HG02610 (cell line): ENCODE results near the gene POU2F2.
"Not testable (repeated sequence)": the region's sequence is repeated elsewhere in the genome, so short reads cannot be mapped to it uniquely, and the experiment has no call there.

ENCODE experiments used
- ATAC-seq: cut with Tn5 transposase; IDR thresholded peaks from one replicate; pipeline ENCODE4 v1.9.1; 2021; ENCODE audit warnings: mild to moderate bottlenecking, moderate library complexity; ENCODE audit not compliant: unreplicated experiment

POU2F2 gene

DNA sequence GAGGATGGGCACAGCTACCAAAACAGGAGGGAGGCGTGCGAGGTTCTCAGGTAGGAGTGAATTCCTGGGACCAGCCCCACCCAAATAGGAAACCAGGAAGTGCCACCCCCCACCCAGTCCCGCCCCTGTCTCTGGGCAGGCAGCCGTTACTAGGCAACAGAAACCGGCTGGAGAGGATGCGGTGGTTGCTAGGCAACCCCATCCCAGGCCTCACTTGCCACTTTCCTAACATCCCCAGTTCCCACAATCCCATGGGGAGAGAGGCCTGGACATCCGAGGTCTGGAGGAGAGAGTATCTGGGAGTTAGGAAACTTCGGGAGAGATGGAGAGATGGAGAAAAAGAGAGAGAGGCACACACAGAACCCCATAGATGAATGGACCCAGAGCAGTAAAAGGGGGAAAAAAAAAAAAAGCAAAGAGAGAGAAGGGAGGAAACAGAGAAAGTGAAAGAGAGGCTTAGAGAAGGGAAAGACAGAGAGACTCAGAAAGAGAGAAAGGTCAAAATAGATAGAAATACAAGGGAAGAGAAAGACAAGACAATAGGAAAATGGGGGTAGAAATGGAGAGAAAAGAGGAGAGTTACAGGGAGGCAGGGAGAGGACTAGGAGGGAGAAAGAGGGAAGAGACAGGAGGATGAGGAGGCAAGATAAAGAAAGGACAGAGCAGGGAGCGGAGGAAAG is 66.0 kb downstream of the POU2F2 start:
- no peak for ATAC-seq

DNA sequence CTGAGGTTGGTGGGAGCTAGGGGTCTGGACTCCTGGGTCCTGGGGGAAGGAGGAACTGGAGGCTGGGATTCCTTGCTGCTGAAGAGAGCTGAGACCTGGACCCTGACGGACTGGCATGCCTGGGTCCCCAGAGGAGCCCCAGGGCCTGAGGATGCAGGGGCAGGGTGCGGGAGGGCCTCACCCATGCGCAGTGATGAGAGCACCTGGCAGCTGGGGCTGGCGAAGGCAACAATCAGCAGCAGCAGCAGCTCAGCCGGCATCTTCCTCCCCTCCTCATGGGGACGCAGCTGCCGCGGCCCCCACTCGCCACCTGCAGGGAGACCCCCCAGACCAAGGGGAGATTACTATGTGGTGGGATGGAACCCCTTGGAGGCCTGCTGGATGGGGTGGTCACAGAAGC is 66.7 kb downstream of the POU2F2 start:
- no peak for ATAC-seq

DNA sequence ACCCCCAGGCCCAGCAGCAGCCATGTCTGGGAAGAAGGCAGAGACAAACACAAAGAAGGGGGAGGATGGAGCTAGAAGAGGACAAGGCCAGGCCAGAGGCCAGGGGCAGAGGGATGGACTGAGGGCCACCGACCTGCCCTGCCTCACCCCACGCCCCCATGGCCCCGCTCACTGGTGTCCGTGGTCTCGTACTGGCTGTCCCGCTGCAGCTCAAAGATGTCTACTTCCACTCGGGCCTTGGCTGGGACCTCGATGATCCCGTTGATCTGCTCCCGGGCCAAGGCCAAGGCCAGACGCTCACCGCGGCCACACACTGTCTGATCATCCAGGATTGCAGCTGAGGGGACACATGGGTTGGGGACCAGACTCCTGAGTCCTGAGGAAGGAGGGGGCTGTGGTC is 67.2 kb downstream of the POU2F2 start:
- ATAC-seq: no peak

DNA sequence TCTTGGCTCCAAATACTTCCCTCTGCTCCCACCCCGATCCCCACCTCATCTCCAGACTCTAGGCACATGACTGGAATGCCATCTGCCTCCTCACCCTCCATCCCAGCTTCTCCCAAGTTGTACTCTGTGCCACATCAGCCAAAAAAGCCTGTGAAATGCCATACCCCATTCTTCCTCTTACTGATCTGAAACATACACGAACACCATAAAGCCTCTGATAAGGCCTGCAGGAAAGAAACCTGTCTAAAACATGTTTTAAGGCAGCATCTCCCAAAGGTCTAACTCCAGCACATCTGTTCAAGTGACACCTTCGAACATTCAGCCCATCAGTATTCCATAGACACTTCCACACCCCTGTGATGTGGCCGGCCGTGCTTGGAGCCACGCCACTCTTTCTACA is 67.8 kb downstream of the POU2F2 start:
- ATAC-seq: no peak

DNA sequence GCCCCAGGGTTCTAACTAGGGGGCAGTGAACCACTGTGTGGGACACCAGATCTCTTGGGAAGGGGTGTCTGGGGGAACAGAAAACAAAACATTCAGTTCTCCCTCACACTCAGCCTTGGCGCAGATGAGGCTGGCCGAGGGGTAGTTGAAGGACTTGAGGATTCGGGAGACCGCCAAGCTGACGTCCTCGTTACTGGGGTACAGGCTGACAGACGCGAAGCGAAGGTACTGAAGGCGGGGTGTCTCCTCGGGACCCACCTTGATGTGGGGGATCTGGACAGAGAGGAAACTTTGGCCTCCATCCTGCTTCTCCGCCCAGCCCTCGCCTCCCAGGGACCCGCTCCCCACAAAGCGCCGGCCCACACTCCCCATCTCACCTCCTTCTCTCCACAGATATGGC is 69.9 kb downstream of the POU2F2 start:
- no peak for ATAC-seq

DNA sequence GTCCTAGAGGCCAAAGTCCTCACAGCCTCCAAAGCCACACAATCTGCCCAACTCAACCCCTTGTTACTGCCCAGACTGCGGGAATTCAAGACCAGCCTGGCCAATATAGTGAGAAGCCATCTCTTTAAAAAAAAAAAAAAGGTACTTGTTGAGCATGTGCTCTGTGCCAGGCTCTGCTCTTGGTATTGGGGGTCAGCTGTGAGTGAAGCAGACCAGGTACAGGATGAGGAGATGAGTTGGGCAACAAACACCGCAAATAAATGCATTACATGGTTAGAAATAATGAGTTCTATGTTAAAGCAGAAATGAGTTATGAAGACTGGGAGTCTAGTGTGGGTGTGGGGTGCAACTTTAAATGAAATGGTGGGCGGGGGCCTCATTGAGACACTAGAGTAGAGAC is 72.1 kb downstream of the POU2F2 start:
- no peak for ATAC-seq

DNA sequence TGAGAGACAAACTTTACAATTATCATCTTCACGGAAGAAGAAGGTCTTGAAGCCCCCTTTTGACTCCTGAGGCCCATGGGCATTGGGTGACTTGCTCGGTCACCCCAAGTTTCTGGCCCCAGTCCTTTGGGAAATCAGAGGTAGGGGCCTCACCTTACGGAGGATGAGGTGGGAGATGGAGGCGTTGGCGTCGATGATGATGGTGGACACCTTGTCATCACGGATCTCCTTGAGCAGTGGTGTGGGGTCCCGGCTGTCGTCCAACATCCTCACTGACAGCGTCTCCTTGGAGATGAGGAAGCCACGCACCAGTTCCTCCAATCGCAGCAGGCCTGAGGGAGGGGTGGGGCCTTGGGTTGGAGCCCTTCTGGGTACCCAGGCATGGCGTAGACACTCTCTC is 73.0 kb downstream of the POU2F2 start:
- ATAC-seq: no peak

DNA sequence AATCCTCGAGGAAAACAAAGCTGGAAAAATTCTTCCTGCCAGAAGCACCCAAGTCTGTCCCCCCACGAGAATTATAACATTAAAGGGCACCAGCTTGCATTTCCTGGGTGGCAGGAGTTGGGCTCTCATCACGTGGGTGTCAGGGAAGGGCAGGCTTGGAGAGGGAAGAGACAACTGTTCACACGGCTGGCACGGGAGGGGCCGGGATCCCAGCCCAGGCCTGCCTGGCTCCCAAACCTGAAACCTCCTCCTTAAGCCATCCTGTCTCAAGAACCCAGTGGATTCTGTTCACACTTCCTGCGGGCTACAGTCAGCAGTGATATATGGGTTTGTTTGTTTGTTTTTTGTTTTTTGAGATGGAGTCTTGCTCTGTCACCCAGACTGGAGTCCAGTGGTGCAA is 74.4 kb downstream of the POU2F2 start:
- no peak for ATAC-seq

DNA sequence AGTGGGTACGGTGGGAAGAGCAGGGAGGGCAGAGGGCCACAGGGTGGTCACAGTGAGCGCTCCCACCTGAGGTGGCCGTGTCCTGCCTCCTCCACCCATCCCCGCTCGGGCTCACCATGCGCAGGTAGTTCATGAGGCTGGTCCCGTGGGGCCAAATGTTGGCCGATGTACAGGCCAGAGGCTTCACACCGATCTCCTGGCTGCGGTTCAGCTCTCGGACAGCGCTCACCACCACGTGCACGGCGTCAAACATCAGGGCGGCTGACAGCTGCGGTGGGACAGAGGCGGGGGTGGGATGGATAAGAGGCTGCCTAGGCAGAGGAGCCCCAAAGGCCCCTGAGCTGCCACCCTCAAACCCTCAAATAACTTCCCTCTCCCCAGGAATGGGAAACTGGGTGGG is 78.0 kb downstream of the POU2F2 start:
- no peak for ATAC-seq

DNA sequence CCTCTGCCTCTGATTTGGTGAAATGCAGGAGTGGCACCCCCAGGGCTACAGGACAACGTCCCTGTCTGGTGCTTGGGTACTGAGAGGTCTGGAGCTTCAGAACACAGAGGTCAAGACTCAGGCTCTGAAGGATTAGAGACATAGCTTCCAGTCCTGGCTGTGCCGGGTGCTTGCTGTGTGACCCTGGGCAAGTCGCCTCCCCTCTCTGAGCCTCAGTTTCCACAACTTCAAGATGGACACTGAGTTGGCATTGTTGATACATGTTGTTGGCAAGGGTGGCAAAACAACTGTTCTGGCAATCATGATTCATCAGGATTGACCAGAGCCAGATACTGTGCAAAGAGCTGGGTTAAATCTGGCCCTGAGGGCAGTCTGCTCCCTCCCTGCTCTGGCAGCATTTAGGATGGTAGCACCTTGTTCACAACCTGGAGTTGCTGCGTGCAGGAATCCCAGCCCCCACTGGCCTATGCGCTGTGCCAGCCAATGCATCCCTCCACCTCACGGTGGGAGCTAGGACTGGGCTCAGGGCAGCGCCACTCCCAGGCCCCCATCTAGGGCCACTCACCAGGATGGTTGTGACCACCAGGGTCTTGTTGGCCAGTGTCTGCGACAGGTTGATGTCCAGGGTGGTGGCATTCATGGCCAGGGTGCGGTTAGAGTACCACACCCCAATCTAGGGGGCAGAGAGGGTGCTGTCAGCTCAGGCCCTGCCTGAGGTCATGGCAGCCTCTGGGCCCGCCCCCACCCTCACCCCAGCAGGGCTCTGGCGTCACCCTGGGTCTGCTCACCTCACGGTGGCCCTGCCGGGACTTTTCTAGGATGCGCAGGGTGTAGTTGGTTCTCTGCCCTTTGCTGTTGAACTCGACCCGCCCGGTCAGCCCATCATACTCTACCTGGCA is 79.0 kb downstream of the POU2F2 start:
- no peak for ATAC-seq

DNA sequence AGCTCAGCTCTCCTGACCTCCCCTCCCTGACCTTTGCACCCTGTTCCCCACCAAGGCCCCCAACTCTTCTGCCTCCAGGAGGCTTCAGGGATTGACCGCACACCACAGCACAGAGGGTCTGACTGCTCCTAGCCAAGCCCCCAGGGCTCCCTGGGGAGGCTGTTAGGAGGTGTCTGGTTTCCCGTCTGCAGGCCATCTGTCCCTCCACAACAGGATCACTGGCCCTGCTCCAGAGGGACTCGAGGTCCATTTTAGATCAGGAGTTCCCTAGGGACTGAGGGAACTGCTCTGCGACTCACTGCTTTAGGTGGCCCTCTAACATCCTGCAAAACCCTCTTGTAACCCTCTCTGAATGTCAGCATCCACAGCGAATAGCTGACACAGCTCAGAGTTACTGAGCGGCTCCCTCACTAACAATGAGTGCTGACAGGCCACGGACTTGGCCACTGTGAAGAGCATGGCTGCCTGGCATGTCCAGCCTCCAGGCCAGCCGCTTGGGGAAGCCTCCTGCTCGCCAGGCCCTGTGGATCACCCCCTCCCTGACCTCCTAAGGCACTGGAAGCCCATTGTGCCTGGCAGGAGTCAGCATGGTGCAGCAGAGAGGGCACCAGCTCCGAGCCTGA is 79.9 kb downstream of the POU2F2 start:
- ATAC-seq: no peak

DNA sequence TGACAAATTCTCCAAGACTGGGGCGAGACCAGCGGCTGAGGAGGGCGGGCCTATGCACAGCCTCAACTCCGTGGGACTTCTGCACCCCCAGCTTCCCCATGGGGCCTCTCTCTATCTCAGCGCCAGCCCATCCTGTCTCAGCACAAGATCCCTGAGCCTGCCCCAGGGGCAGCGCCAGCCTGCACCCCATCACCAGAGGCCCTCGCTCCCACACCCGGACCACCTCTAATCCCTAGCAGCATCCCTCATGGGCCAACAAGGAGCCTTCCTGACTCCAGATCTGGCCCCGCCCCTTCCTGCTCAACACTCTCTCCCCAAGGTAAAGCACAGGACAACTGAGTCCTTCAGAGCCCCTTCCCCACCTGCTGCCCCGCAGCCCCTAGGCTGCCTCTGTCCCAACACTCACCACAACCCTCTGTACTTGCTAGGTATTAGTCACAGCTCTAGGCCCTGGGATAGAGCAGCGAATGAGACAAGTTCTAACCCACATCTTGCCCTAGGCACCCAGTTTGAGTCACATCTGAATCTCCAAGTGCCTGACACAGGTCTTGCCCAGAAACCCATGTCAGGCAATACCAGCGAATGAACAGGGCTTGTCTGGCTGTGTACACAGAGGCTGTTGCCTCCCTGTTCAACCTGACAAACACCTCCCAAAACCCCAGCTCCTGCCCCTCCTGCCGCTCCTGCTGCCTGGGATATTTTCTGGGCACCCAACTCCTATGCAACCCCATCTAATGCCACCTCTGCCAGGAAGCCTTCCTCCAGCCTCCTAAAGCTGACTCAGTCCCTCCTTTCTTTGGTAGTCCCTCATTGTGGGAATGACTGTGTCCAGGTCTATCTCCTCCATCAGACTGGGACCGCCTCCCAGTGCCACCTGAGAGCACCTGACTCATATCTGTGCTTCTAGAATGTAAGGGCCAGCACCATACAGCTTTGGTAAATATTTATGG is 80.8 kb downstream of the POU2F2 start:
- no peak for ATAC-seq

DNA sequence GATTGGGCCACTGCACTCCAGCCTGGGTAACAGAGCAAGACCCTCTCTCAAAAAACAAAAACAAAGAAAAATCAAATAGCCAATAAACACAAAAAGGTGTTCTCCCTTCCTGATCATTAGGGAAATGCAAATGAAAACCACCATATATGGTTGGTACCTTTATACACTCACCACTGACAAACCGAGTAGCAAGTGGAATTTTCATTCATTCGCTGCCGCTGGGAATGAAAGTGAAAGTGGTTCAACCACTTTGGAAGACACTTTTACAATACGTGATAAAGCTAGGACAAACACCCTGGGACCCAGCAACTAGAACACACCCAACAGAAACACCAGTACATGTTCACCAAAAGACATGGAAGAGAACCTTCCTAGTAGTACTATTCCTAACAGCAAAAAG is 83.3 kb downstream of the POU2F2 start:
- no peak for ATAC-seq

DNA sequence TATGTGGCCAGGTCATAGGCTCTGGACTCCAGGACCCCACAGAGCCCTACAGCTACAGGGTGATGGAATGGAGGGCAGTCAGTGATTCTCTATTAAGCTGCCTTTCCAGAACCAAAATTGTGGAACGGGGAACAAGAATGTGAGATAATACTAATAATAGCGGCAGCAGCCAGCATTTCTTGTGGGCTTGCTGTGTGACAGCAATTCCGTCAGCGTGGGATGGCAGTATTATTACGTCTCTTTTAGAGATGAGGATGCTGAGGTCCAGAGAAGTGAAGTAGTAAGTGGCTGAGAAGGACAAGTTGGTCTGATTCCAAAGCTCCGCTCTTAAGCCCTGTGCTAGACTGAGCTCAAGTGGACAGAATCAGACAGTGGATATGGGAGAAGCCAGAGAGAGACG is 86.7 kb downstream of the POU2F2 start:
- ATAC-seq: no peak

DNA sequence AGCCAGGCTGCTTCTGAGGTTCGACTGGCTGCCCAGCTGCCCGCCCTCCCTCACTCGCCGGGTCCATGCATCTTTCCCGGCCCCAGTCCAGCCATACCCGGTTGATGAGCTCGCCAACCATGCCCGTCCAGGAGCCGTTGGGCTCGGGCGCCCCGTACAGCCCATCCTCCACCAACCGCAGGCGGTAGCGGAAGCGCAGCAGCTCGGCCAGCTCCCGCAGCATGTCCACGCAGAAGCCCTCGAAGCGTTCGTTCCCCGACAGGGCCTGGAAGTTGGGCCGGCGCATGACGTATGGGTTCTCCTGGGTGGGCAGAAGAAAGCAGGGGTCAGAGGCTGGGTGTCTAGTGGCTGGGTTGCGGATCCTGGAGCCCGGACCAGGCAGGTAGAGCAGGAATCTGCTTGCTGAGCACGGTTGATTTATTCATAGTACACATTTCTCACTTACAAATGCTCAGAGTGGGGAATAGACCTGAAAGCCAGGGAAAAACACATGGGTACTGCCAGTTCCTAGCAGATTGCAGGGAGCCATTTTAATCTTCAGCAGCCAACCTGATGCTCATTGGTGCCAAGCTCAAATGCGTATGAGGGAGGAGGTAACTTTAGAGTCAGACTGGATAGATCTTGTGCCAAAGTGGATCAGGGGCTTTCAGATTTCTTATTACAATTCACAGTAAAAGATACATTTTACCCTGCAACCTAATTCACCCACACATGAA is 89.6 kb downstream of the POU2F2 start:
- ATAC-seq: no peak

DNA sequence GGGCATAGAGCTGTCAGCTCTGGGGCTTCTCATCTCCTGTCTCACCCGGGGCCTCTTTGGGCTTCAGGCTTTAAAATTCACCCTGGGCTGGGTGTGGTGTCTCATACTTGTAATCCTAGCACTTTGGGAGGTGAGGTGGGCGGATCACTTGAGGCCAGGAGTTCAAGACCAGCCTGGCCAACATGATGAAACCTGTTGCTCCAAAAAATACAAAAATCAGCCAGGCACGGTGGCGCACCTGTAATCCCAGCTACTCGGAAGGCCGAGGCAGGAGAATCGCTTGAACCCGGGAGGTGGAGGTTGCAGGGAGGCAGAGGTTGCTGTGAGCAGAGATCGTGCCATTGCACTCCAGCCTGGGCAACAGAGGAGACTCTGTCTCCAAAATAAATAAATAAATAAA is 91.8 kb downstream of the POU2F2 start:
- not testable (repeated sequence) for ATAC-seq

DNA sequence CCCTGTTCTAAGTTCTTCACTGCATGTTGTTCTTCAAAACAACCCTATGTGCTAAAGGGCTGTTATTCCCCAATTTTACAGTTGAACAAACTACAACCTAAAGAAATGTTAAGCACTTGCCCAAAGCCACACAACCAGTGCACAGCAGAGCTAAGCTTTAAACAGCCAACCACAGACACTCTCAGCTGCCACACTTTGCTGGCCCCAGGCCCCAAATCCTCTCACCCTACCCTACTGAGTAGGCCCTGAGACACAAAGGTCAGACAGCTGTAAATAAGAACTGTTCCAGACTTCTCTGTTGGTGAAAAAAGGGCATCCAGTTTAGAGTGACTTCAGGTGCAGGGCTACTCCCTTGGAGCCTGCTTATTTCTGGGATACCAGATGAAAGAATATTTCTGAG is 92.2 kb downstream of the POU2F2 start:
- no peak for ATAC-seq

DNA sequence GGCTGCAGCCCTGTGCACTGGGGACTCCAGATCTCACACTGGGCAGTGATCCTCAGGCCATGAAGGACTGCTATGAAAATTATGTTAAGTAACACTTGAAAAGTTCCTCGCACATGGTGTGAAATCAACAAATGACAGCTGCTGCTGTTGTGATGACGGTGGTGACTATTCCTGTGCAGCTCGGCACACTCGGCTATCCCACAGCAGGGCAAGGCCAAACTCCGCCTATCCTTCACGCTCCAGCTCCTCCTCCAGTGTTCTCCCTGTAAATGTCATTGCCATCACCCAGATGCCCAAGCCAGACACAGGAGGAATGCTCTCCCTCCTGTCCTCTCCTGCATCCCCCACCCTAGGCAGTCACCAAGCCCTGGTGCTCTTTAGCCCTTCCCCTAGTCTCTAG is 93.6 kb downstream of the POU2F2 start:
- ATAC-seq: no peak

DNA sequence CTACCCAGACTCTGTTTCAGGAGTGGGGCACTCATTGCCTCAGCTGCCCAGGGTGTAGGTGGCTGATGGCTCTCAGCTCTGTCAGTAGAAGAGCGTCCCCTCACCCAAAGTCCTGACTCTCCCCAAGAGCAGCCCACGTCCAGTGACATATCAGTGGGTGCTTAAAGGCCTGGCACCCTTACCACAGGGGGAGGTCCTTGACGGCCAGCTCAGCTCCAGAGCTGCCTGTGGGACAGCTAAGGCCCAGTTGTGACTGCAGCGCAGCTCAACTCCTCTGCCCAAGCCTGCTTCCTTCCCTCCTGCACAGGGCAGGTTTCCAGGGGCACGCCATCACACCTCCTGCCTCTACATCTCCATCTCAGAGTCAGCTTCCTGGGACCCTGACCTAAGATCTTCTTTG is 94.6 kb downstream of the POU2F2 start:
- no peak for ATAC-seq
